ENCODE data around the gene ASXL2.
A peak's percentile ranks its signal among the peaks of the same experiment; 100 is the strongest.
"Not testable (repeated sequence)": the region's sequence is repeated elsewhere in the genome, so short reads cannot be mapped to it uniquely, and the experiment has no call there.

ASXL2 gene

GRCh38 chr2:25831746-25832449 lies 46.4 kb downstream of the ASXL2 start:
- DNase-seq, result no peak

GRCh38 chr2:25829828-25830227 lies 48.5 kb downstream of the ASXL2 start:
- no peak for DNase-seq

GRCh38 chr2:25829377-25829704 lies 48.9 kb downstream of the ASXL2 start:
- DNase-seq, result no peak

GRCh38 chr2:25828532-25829376 lies 49.5 kb downstream of the ASXL2 start:
- DNase-seq, result not testable (repeated sequence)

- DNase-seq, result no peak
Measured at GRCh38 chr2:25825238-25825637, 53.0 kb downstream of the ASXL2 start.

GRCh38 chr2:25824718-25825117 lies 53.6 kb downstream of the ASXL2 start:
- no peak for DNase-seq

- DNase-seq, result no peak
Measured at GRCh38 chr2:25824216-25824615, 54.1 kb downstream of the ASXL2 start.

- DNase-seq, result peak; percentile 66
Measured at GRCh38 chr2:25822190-25823117, 55.8 kb downstream of the ASXL2 start.

GRCh38 chr2:25821225-25822056 lies 56.8 kb downstream of the ASXL2 start:
- DNase-seq, result peak; percentile 39

GRCh38 chr2:25819597-25820039 lies 58.7 kb downstream of the ASXL2 start:
- no peak for DNase-seq

- DNase-seq, result no peak
Measured at GRCh38 chr2:25817630-25818029, 60.7 kb downstream of the ASXL2 start.

- DNase-seq, result no peak
Measured at GRCh38 chr2:25817006-25817405, 61.3 kb downstream of the ASXL2 start.

GRCh38 chr2:25816249-25816648 lies 62.0 kb downstream of the ASXL2 start:
- no peak for DNase-seq

GRCh38 chr2:25814681-25815080 lies 63.6 kb downstream of the ASXL2 start:
- no peak for DNase-seq

GRCh38 chr2:25810428-25810827 lies 67.9 kb downstream of the ASXL2 start:
- no peak for DNase-seq

GRCh38 chr2:25809646-25810045 lies 68.6 kb downstream of the ASXL2 start:
- DNase-seq, result no peak

- no peak for DNase-seq
Measured at GRCh38 chr2:25808006-25808383, 70.3 kb downstream of the ASXL2 start.

GRCh38 chr2:25806941-25807340 lies 71.3 kb downstream of the ASXL2 start:
- no peak for DNase-seq

- DNase-seq, result no peak
Measured at GRCh38 chr2:25805987-25806386, 72.3 kb downstream of the ASXL2 start.

GRCh38 chr2:25804338-25804737 lies 73.9 kb downstream of the ASXL2 start:
- no peak for DNase-seq

GRCh38 chr2:25799301-25799700 lies 79.0 kb downstream of the ASXL2 start:
- DNase-seq, result no peak
